GM19438 (cell line): Measurements from ENCODE around the gene FAM151B.

Source experiments
- ATAC-seq: cut with Tn5 transposase; IDR thresholded peaks from one replicate; pipeline ENCODE4 v1.9.1; 2021; ENCODE audit warnings: low read depth; ENCODE audit not compliant: unreplicated experiment

FAM151B gene

DNA sequence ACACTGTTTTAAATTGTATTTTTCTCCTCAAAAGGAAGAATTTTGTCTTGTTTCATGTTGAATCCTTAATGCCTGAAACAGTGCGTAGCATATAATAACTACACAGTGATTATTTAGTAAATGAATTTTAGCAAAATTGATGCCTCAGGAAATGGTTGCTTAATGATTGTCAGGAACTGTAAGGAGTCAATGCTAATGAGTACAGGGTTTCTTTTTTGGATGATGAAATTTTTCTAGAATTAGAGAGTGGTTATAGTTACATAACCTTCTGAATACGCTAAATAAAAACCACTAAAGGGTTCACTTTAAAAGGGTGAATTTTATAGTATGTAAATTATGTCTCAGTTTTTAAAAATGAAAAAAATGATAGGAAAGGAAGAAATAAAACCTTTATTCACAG is 14.9 kb downstream of the FAM151B start:
- ATAC-seq: no peak

DNA sequence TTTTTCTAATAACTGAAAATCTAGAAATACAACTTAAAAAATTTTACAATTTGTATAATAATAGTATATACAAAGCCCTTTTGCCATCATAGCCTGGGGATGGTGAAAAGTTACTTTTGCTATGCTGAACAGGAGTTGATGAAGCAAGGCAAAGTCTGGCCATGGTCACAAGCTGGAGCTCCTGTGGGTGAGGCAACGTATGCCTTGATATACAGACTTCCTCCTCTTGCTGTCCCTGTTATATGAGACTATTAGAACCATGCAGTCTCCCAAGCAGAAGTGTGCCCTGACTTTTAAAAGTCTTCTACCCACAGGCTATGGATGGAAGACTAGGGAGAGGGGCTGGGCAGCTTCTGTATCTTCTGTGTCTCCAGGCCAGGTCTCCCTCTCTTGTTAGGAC is 15.7 kb downstream of the FAM151B start:
- no peak for ATAC-seq

DNA sequence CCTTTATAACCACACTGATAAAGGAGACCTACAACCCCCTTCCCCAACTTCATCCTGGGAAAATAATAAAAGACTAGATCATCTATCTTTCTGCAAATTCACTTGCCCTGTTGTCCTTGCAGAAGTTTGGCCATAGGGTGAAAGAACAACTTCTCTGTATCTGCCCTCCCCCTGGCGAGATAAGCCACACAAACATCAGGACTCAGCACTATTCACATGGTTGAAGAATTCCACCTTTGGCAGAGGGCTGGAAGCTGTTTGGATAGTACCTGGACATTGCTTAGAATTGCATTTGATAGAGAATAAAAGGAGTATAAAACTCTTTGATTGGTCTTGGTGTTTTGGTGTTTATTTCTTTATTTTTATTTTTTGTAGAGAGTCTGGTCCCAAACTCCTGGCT is 16.9 kb downstream of the FAM151B start:
- no peak for ATAC-seq

DNA sequence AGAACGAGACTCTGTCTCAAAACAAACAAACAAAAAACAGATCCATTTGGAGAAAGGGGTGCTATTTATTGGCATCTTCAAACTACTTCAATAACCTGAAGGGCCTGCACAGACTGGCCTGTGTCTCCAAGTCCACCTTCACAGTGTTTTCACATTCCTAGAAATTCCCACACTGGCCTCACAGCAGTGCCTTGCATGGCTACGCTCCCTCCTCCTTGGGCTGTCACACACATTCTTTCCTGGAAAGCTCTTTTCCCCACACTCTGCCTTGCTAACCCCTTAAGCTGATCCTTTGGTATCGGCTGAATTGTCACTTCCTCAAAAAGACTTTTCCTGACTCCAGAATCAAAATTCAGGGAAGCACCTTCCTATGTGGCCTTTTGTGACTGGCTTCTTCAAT is 19.8 kb downstream of the FAM151B start:
- ATAC-seq: no peak

DNA sequence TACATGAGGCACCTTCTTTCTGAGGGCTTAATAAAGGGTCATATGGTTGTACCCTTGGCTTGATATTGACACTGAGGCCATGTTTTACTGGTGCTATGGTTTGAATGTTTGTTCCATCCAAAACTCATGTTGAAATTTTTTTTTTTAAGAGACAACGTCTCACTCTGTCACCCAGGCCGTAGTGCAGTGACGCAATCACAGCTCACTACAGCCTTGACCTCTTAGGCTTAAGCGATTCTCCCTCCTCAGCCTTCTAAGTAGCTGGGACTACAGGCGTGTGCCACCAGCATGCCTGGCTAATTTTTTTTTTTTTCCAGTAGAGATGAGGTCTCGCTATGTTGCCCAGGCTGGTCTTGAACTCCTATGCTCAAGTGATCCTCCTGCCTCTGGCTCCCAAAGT is 20.9 kb downstream of the FAM151B start:
- ATAC-seq: no peak

DNA sequence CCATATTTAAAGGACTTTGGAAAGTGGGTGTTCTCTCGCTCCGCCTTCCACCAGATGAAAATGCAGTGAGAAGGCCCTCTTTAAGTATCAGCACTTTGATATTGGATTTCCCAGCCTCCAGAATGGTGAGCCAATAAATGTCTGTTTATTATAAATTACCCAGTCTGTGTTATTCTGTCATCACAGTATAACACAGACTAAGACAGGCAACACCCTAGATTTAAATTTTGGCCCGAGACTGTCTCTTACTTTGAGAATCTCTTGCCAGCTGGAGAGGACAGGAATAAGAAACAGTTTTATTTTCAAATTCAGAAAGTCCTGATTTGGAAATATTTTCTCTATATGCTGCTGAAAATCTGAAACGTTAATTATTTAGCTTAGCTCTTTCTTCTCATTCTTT is 21.5 kb downstream of the FAM151B start:
- no peak for ATAC-seq

DNA sequence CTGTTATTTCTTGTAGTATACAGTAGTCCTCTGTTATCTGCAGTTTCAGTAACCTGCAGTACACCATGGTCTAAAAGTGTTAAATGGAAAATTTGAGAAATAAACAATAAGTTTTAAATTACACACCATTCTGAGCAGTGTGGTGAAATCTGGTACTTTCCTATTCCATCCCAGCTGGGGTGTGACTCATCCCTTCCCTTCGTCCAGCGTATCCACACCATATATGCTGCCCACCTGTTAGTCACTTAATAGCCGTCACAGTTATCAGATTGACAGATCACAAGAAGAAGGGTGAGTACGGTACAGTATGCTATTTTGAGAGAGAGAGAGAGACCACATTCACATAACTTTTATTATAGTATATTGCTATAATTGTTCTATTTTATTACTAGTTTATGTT is 28.9 kb downstream of the FAM151B start:
- no peak for ATAC-seq

DNA sequence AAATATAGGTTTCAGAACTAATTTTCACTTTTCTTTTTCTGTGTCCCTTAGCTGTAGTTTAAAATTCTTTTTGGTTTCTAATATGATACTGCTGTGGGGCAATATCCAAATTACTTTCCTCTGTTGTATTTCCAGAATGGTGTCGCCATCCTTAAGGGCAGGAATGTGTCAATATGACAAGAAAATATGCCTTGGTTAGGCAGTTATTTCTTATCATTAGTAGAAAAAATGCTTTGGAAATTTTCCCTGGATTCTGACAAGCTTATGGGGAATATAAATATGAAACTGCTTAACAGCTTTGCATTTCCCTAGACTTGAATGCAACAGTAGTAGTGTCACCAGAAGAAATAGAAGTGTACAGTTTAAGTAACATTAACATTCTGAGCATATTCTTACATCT is 52.8 kb downstream of the FAM151B start:
- ATAC-seq: no peak

DNA sequence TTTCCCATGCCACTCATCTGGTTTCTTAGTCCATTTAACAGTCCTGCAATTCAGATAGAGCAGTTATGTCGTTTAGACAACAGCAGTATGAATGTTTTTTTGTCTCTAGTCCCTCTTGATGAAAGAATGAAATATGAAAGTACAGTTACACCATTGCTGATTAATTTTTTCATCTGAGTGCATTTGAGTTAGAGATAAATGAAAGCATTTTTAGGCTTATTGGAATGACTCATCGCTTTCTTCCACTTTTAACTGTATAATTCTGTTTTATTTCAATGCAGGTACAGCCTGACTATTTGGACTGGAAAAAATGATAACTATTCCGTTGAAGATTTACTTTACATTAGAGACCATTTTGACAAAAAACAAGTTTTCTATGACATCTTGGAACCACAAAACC is 53.5 kb downstream of the FAM151B start:
- ATAC-seq: no peak

DNA sequence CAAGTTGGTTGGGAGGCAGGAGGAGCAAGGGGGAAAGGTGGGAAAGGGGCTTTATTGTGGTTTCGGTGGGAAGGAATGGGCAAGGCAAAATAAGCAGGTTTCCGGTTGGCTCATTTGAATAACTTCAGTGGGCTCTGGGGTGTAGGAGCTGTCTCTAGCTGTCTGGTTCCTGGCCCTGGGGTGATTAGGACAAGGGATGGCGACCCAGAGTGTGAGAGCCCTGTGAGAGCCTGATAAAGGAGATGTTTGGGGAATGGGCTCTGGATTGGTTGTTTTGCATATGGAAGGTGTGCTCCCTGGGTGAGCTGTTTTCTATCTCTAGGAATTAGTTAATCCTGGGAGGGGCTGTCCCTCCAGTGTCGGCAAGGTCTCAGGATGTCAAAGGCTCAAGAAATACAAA is 66.7 kb downstream of the FAM151B start:
- ATAC-seq: no peak

DNA sequence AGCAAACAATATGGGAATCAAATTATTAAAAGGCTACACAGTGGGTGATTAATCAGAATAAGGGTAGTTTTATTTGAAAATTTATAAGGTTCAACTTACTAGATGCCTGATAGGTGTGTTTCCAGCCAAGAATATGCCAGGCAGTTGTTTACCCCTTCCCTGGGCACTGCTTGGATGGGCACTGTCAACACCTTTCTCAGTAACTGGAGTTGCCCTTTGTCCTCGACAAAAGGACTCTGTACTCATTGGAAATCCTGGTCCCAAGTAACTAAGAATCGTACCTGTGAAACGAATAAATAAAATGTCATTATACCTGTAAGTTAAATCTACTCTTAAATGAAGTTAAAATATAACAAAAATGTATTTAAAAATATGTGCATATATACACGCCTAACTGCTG is 67.2 kb downstream of the FAM151B start:
- ATAC-seq: no peak

DNA sequence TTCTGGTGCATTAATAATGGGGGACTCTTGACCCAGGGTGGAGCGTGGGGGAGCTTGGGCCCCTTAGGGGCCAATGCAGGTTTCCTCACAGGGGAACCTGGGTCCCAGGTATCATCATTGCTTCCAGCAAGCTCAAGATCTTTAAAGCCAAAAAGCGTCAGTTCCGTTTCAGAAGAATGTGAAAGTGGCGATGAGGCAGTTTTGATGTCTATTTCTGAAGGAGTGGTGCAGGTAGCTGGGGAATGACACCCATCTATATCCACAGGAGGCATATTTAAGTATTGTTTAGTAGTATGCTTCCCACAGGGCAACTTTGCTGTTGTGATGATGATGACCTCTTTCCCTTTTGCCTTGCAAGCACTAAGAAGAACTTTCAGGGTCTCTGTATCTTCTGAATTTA is 71.3 kb downstream of the FAM151B start:
- no peak for ATAC-seq

DNA sequence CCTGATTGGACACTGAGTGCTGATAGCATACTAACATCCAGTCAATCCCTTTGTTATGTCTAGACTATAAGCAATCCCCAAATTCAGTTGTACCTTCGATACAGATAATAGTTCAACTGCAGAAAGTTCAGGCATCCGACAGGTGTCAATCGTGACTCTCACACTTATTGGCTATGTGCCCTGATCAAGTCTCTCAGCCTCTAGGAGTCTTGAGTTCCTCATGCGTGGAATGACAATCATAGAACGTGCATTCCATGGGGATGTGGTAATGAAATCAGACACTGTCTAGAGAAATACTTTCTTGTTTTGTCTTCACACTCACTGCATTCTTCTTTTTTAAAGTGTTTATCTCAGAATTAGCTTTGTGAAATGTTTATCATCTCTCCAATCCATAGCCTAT is 77.4 kb downstream of the FAM151B start:
- ATAC-seq: no peak

DNA sequence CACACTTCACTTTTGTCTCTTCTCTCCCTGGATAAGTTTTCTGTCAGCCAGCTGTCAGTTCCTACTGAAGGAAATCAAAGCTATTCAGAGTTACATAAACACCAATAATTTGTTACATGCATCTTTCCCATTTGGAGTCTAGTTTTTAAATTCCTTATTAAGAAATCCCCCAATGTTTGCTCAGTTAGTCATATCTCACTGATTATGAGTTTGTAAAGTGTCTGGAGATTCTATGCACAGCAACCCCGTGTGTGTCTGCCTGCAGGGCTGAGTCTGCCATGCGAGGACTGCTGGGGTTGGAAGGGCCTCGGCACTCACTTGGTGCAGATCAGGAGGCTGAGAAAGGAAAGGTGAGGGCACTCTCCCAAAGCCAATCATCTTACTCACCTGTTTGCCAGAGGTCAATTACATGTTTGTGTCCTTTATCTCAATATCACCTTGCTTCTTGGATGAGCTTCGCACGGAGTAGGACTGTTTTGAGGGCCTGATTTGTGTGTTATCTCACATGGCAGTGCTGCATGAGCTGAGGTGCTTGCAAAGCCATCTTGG is 78.9 kb downstream of the FAM151B start:
- ATAC-seq: no peak

DNA sequence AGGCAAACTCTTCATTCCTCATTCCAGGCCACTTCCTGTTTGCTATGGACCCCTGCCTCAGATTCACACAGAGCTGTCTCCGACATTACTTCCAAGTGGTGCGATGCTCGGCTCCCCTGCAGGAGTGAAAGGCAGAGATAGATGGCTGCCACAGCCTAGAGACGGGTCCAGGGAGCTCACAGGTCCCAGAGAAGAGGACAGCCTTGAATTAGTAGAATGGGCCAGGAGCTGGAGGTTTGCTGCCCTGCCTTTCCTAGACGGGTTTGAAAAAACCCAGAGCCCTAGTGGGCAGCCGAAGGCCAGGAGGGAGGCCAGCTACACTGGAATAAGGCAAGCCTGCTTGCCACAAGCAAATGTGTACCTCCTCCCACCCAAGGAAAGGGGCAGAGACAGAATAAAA is 80.4 kb downstream of the FAM151B start:
- ATAC-seq: no peak

DNA sequence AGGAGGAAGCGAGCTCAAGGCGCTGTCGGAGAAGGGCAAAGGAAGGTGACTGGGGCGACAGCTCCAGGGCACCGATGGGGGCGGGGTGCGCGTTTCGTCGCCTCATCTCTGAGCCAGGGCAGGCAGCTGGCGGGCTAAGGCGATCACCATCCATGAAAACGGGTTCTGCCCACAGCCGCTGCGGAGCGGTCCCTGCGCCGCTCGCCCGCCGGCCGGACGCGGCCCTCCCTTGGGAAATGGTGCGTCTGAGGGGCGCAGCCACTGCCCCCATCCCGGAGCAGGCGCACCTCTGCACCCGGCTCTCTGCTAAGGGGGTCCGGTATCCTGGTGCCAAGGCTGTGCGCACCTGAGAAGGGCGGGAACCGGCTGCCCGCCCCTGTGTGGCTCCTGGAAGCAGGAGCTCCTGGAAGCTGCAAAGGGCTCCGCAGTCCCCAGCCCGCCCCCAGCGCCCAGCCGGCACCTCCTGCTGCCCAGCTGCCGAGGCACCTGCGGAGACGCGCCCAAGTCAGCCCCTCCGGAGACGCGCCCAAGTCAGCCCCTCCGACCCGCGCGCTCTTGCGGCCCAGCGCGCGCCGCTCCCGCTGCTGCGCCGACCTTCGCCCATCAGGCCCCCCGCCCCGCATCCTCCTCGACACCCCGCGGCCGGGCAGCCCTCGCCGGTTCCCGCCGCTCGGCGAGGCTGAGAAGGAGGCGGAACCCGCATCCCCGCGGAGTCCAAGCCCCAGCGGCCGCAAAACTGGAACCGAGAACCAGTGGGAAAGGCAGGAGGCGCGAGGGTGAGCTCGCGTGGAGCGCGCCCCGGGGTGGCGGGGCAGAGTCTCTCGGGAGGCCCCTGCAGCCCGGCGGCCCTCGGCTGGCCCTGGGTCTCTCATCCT is 81.4 kb downstream of the FAM151B start:
- no peak for ATAC-seq

DNA sequence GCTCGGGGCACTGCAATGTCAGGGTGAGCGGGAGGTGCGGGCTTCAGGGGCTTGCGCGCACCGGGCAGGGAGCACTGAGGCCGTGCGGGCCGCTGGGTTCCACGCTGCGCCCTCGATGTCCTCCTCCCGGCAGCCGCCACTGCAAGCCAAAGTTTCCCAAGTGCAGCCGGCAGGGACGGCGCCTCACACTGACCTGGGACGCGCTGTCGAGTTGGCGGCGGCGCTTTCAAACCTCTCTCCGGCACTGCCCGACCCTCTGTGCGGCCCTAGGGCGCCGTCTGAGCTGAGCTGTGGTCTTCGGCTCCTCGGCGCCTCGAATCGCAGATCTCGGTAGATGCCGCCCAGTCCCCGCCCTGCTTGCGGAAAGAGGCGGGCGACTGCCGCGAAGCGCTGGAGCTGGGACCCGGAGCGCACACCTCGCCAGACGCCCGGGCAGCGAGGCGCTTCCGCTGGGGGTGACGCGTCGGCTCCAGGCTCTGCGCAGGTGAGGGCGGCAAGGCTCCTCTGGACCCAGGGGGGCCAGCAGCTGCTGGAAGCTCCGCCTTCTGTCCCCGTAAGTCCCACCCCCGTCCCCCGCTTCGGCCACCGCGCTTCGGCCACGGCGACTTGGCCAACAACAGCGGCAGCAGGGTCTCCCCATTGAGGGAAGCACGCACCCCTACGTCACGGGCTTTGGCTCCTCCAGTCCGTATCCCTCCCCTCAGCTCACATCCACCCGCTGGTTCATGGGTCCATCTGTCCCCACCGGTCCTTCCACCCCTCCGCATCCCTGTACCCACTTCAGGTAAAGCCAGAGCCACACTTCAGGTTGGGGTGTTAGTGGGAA is 82.3 kb downstream of the FAM151B start, which contains the start of gene ANKRD34B:
Gene ANKRD34B (minus strand): TSS at position 320 of the 826 bp plus-strand sequence. CDS start 10,261 bp downstream, outside the sequence.
- no peak for ATAC-seq

DNA sequence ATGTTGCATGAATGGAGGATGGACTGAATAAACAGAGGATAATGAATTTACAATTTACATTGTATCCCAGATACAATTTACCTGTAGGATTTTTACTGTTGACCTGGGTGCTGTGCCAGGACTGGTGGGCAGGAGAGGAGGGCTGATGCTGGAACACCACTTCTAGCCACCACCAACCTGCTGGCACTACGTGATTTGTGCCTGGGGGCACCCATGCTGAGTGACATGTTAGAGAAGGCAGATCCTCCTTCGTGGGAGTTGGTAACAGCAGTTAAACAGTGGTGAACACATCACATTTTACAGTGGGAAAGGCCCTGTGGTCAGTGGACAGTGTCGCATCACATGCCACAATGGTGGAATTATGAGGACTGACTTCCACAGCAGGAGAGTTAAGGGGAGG is 85.2 kb downstream of the FAM151B start:
- no peak for ATAC-seq

DNA sequence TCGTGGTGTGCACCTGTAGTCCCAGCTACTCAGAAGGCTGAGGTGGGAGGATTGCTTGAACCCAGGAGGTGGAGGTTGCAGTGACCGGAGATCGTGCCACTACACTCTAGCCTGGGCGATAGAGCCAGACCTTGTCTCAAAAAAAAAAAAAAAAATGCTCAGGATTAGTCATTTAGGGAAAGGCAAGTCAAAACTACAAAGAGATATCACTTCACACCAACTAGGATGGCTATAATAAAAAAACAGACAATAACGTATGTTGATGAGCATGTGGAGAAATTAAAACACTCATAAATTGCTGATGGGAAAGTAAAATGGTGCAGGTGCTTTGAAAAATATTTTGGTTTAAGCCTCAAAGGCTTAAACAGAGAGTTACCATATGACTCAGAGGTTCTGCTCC is 88.5 kb downstream of the FAM151B start:
- ATAC-seq: no peak

DNA sequence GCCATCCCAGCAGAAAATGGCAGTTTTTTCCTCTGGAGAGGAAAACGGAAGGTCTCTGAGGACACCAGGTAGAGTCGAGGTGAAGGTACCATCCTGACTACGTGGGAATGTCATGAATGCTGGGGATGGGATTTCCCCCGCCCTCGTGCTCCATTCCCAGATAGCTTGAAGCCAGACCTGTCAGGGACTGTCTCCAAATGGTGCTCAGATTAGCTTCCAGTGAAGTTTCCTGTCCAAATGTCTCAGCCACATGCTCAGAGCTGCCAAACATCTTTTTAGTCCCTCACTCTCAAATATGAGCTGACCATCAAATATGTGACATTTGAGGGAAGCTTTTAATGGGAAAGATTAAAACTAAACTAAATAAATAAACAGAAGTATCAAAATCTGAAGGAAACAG is 89.8 kb downstream of the FAM151B start:
- ATAC-seq: no peak

DNA sequence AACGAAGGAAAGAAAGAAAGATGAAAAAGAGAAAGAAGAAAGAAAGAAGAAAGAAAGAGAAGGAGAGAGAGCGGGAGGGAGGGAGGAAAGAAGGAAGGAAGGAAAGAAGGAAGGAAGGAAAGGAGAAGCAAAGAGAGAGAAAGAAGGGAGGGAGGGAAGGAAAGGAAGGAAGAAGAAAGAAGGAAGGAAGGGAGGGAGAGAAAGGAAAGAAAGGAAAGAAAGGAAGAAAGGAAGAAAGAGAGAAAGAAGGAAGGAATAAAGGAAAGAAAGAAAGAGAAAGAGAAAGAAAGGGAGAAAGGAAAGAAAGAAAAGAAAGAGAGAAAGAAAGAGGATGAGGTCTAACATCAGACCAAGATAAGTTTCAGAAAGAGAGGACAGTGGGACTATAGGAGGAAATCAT is 91.2 kb downstream of the FAM151B start:
- ATAC-seq: no peak
